ENCODE measurements around the gene EXOG. TPM values are rescaled to one million over a fixed set of nuclear protein-coding genes. Genes with fewer than 3 reads are reported as not detected.

Gene EXOG
- total RNA-seq, 6 donors from 2014 or later = 10.0 to 34.6 (median 13.2) TPM

GRCh38 chr3:38574411-38575278 is 78.5 kb downstream of the EXOG start:
- Histone ChIP-seq H3K4me3 (no peak overlapping the region), H3K27me3 (no peaks in the 10 kb centered on the region), H3K27ac (no peak overlapping the region), H3K4me1 (no peaks in the 10 kb centered on the region), H3K36me3 (no peaks in the 10 kb centered on the region), H3K9me3 (peaks cover 0 to 5% (median 2%) of the 10 kb centered on the region in 4 donors)
- 73 to 100% methylated on average over 2 to 6 of the region's 6 CpGs for WGBS, 2 donors
- no peak for ATAC-seq (ENCODE audit: low FRiP score in 2 of 2)
- TF ChIP-seq POLR2A (IDR thresholded peaks at IDR 0.05) = no peak
- TF ChIP-seq POLR2AphosphoS5 (IDR thresholded peaks at IDR 0.05) = no peak
- no peak for TF ChIP-seq CTCF (IDR thresholded peaks at IDR 0.05)
- TF ChIP-seq EP300 (IDR thresholded peaks at IDR 0.05) = no peak
- DNase-seq = no peak

GRCh38 chr3:38575279-38575843 is 79.2 kb downstream of the EXOG start:
- no peaks in the 10 kb centered on the region for H3K36me3 ChIP-seq
- H3K4me3 ChIP-seq = no peak overlapping the region
- no peak overlapping the region for H3K27ac ChIP-seq
- 88 to 89% methylated on average over 18 of the region's 18 CpGs for WGBS, 2 donors
- TF ChIP-seq CTCF (IDR thresholded peaks at IDR 0.05) (no peak), POLR2AphosphoS5 (IDR thresholded peaks at IDR 0.05) (no peak), EP300 (IDR thresholded peaks at IDR 0.05) (no peak), POLR2A (IDR thresholded peaks at IDR 0.05) (no peak)
- no peaks in the 10 kb centered on the region for H3K27me3 ChIP-seq
- H3K4me1 ChIP-seq = no peaks in the 10 kb centered on the region
- H3K9me3 ChIP-seq = peaks cover 0 to 5% (median 2%) of the 10 kb centered on the region in 4 donors
- DNase-seq (peak; percentile 12 to 64), ATAC-seq (ENCODE audit: low FRiP score in 2 of 2) (peak; percentile 7 to 34)

Small RNA genes lying within 50 kb of the gene (small RNA-seq; reads per million reads assigned to genes)
- 0 reads per million in 4 donors for gene RF00019

Other genes with a start within 250 kb of the EXOG start
- gene SLC22A13, start 230.5 kb upstream of the EXOG start, total RNA-seq = 1 to 10 TPM in 1 of 6 donors, under 1 TPM in 3, not detected in 2; 0.27 to 1.6 (median 0.48) TPM
- gene SLC22A14, start 214.0 kb upstream of the EXOG start, total RNA-seq = 1 to 10 TPM in 1 of 6 donors, under 1 TPM in 1, not detected in 4; 0.30 to 1.6 TPM
- 1 to 10 TPM; 1.3 to 7.3 (median 4.6) TPM for gene XYLB, start 149.6 kb upstream of the EXOG start, total RNA-seq
- 1 to 10 TPM; 4.1 to 9.4 (median 8.0) TPM for gene ACVR2B, start 42.5 kb upstream of the EXOG start, total RNA-seq
- gene SCN5A, start 153.3 kb downstream of the EXOG start, total RNA-seq = under 1 TPM in 5 of 6 donors, not detected in 1; under 0.01 to 0.30 (median 0.10) TPM

All from upper lobe of left lung (tissue), 6 donors.